ENCODE data around the gene MAST1.
"Not testable (repeated sequence)": the region's sequence is repeated elsewhere in the genome, so short reads cannot be mapped to it uniquely, and the experiment has no call there.

Gene MAST1

GRCh38 chr19:12888006-12888603 lies 49.8 kb downstream of the MAST1 start:
- DNase-seq (ENCODE audit: insufficient read length, low spot score) = no peak
- FAIRE-seq = no peak

- DNase-seq (ENCODE audit: insufficient read length, low spot score); FAIRE-seq: not testable (repeated sequence)
These were observed 52.0 kb downstream of the MAST1 start for GRCh38 chr19:12890299-12890786.

GRCh38 chr19:12890787-12891552 lies 52.7 kb downstream of the MAST1 start, which contains the start of gene GCDH:
TSS of gene GCDH (plus strand) at chr19:12891160. CDS start at chr19:12891305, 145 bp downstream.
- DNase-seq (ENCODE audit: insufficient read length, low spot score) = peak; percentile 94
- peak; percentile 99 for FAIRE-seq

GRCh38 chr19:12891553-12892021 lies 53.3 kb downstream of the MAST1 start:
- FAIRE-seq (no peak), DNase-seq (ENCODE audit: insufficient read length, low spot score) (no peak)

GRCh38 chr19:12893582-12893981 lies 55.3 kb downstream of the MAST1 start:
- FAIRE-seq (no peak), DNase-seq (ENCODE audit: insufficient read length, low spot score) (no peak)

GRCh38 chr19:12896460-12896859 lies 58.1 kb downstream of the MAST1 start:
- DNase-seq (ENCODE audit: insufficient read length, low spot score) = no peak
- no peak for FAIRE-seq

GRCh38 chr19:12899891-12900518 lies 61.7 kb downstream of the MAST1 start:
- DNase-seq (ENCODE audit: insufficient read length, low spot score) (peak; percentile 70), FAIRE-seq (peak; percentile 94)

GRCh38 chr19:12907166-12907565 lies 68.9 kb downstream of the MAST1 start:
- DNase-seq (ENCODE audit: insufficient read length, low spot score) = no peak
- FAIRE-seq = no peak

- DNase-seq (ENCODE audit: insufficient read length, low spot score) (no peak), FAIRE-seq (no peak)
These were observed 74.3 kb downstream of the MAST1 start for GRCh38 chr19:12912571-12912970.

- DNase-seq (ENCODE audit: insufficient read length, low spot score) (no peak), FAIRE-seq (no peak)
These were observed 74.8 kb downstream of the MAST1 start for GRCh38 chr19:12913011-12913561.

- FAIRE-seq (peak; percentile 35), DNase-seq (ENCODE audit: insufficient read length, low spot score) (no peak)
These were observed 75.8 kb downstream of the MAST1 start for GRCh38 chr19:12913851-12914690.

- DNase-seq (ENCODE audit: insufficient read length, low spot score); FAIRE-seq: not testable (repeated sequence)
These were observed 77.5 kb downstream of the MAST1 start for GRCh38 chr19:12915860-12916259.

- DNase-seq (ENCODE audit: insufficient read length, low spot score) (no peak), FAIRE-seq (no peak)
These were observed 79.9 kb downstream of the MAST1 start for GRCh38 chr19:12918253-12918652.

- no peak for FAIRE-seq
- DNase-seq (ENCODE audit: insufficient read length, low spot score) = no peak
These were observed 82.7 kb downstream of the MAST1 start for GRCh38 chr19:12921047-12921446.

- no peak for DNase-seq (ENCODE audit: insufficient read length, low spot score)
These were observed 84.6 kb downstream of the MAST1 start for GRCh38 chr19:12922959-12923358.

More at GRCh38 chr19:12922959-12923358, 84.6 kb downstream of the MAST1 start:
- no peak for FAIRE-seq

Measured in GM19239 (cell line).